Measurements from ENCODE around the gene PRKCQ. TPM values are rescaled to one million over a fixed set of nuclear protein-coding genes. Genes with fewer than 3 reads are reported as not detected.

Gene PRKCQ
- total RNA-seq, 3 donors from 2014 or later: 0.64 to 1.8 (median 0.98) TPM

DNA sequence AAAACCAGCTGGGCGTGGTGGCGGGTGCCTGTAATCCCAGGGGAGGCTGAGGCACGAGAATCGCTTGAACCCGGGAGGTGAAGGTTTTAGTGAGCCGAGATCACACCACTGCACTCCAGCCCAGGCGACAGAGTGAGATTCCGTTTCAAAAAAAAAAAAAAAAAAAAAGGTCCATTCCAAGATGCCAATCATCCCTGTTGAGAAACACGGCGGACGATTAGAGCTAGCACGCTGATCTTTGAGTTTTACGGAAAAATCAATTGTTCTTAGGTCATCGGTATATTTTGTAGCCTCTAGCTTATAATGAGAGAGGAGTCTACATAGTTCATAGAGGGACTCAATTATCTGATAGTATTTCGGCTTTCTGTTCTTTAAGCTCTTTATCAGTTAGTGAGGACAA lies 169.2 kb downstream of the PRKCQ start:
- H3K27ac ChIP-seq: peak overlapping the region; percentile 60 to 79
- H3K4me1 ChIP-seq: no peaks in the 10 kb centered on the region
- H3K9me3 ChIP-seq: no peaks in the 10 kb centered on the region
- intact Hi-C loops (cut with DNase I; ENCODE audit: low total_unique reads): loop anchor here (10.0 kb wide), 1 partner anchor 1124 kb away; no protein-coding TSS in a partner anchor
- no peaks in the 10 kb centered on the region for H3K36me3 ChIP-seq
- no peak overlapping the region for H3K4me3 ChIP-seq
- TF ChIP-seq POLR2AphosphoS5 (IDR thresholded peaks at IDR 0.05) (no peak), POLR2A (IDR thresholded peaks at IDR 0.05) (no peak)
- TF ChIP-seq, protein P1, sequence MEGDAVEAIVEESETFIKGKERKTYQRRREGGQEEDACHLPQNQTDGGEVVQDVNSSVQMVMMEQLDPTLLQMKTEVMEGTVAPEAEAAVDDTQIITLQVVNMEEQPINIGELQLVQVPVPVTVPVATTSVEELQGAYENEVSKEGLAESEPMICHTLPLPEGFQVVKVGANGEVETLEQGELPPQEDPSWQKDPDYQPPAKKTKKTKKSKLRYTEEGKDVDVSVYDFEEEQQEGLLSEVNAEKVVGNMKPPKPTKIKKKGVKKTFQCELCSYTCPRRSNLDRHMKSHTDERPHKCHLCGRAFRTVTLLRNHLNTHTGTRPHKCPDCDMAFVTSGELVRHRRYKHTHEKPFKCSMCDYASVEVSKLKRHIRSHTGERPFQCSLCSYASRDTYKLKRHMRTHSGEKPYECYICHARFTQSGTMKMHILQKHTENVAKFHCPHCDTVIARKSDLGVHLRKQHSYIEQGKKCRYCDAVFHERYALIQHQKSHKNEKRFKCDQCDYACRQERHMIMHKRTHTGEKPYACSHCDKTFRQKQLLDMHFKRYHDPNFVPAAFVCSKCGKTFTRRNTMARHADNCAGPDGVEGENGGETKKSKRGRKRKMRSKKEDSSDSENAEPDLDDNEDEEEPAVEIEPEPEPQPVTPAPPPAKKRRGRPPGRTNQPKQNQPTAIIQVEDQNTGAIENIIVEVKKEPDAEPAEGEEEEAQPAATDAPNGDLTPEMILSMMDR (IDR thresholded peaks at IDR 0.05): no peak
- DNase-seq (ENCODE audit: low spot score in 2 of 2): no peak
- no peaks in the 10 kb centered on the region for H3K27me3 ChIP-seq

DNA sequence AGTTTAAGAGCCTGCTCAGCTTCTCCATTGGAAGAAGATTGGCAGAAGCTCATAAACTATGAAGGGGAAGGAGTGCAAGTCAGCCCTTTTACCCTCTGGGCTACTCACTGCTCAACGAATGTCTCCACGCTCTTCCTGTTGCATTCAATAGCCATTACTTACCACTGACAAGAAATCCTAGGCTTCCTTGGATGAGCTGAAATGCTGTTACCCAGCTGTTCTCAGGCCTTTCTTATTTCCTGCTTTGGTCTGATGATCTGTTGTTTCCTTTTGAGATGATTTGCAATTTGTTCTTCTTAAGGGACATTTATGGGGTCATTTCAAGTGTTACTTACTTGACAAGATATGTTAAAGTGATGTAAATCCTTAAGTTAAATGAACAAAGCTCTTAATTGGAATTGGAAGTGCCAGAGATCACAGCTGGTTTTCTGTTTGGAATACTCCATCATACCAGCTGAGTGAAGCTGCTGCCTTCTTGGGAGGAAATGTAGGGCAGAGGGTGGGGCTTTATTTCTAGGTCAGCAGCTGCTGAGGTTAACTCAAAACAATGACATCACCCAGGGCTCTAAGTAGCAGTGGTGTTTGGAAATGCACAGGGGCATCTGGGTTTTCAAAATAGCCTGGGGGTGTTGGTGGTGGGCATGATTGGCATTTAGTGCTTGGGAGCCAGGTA lies 170.0 kb downstream of the PRKCQ start:
- H3K36me3 ChIP-seq: no peaks in the 10 kb centered on the region
- H3K27ac ChIP-seq: peak overlapping the region; percentile 60 to 79
- no peaks in the 10 kb centered on the region for H3K4me1 ChIP-seq
- H3K27me3 ChIP-seq: no peaks in the 10 kb centered on the region
- peak in 1 of 2 donors; percentile 27 for DNase-seq (ENCODE audit: low spot score in 2 of 2)
- H3K4me3 ChIP-seq: no peak overlapping the region
- no peaks in the 10 kb centered on the region for H3K9me3 ChIP-seq
- intact Hi-C loops (cut with DNase I; ENCODE audit: low total_unique reads): loop anchor here (10.0 kb wide), 2 partner anchors 205 to 1125 kb away; partner anchors contain the start of gene PFKFB3
- TF ChIP-seq, protein P1 (IDR thresholded peaks at IDR 0.05): no peak
- TF ChIP-seq POLR2AphosphoS5 (IDR thresholded peaks at IDR 0.05) (peak in 1 of 3 donors; percentile 13), POLR2A (IDR thresholded peaks at IDR 0.05) (no peak)

DNA sequence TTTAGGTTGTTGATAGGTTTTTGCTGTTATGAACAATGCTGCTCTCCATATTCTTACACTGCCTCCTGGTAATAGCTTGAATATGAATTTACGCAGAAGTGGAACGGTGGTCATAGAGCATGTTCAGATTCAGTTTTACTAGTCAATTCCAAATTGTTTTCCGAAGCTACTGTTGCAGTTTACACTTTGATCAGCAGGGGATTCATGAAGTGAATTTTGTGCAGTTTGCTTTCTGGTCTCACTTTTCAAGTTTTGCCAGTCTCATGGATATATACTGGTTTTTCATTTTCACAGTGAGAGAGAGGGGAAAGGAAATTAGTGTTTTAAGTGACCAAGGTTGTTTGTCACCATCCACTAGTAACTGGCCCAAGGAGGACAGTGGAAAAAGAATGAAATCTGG lies 171.3 kb downstream of the PRKCQ start:
- no peaks in the 10 kb centered on the region for H3K27me3 ChIP-seq
- no peak for TF ChIP-seq POLR2AphosphoS5 (IDR thresholded peaks at IDR 0.05)
- TF ChIP-seq, protein P1 (IDR thresholded peaks at IDR 0.05): no peak
- no peak for TF ChIP-seq POLR2A (IDR thresholded peaks at IDR 0.05)
- H3K4me3 ChIP-seq: no peak overlapping the region
- no peak for DNase-seq (ENCODE audit: low spot score in 2 of 2)
- H3K27ac ChIP-seq: no peak overlapping the region
- H3K9me3 ChIP-seq: no peaks in the 10 kb centered on the region
- no peaks in the 10 kb centered on the region for H3K4me1 ChIP-seq
- intact Hi-C loops (cut with DNase I; ENCODE audit: low total_unique reads): loop anchor here (10.0 kb wide), 1 partner anchor 204 kb away; the partner anchor contains the start of gene PFKFB3
- H3K36me3 ChIP-seq: no peaks in the 10 kb centered on the region

DNA sequence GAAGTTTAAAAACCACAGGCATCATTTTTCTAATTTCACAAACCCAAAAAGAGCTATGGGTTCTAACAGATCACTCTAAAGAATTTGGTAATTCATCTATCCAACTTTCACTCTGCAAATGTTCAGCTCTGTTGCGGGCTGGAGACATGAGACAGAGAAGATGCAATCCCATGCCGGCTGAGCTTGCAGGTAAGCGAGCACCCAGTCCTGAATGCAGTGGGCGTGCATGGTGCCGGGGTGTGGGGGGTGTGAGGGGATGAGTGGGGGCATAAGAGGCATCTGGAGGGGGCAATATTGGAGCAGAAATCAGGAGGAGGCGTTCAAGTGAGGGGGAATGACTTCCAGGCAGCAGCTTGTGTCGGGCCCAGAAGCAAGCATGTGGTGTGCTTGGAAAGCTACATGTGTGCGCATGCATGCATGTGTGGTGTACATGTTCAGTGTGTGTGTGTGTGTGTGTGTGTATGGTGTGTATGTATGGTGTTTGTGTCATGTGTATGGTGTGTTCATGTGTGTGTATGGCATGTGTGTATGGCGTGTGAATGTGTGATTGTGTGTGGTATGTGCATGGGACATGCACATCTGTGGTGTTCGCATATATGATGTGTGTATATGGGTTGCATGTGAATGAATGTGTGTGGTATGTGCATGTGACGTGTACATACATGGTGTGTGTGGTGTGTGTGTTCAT lies 172.9 kb downstream of the PRKCQ start:
- TF ChIP-seq, protein P1 (IDR thresholded peaks at IDR 0.05): no peak
- TF ChIP-seq POLR2A (IDR thresholded peaks at IDR 0.05): no peak
- no peak for TF ChIP-seq POLR2AphosphoS5 (IDR thresholded peaks at IDR 0.05)
- no peaks in the 10 kb centered on the region for H3K27me3 ChIP-seq
- no peak overlapping the region for H3K27ac ChIP-seq
- no peaks in the 10 kb centered on the region for H3K4me1 ChIP-seq
- H3K4me3 ChIP-seq: no peak overlapping the region
- intact Hi-C loops (cut with DNase I; ENCODE audit: low total_unique reads): loop anchor here (10.0 kb wide), 1 partner anchor 202 kb away; the partner anchor contains the start of gene PFKFB3
- no peaks in the 10 kb centered on the region for H3K36me3 ChIP-seq
- no peak for DNase-seq (ENCODE audit: low spot score in 2 of 2)
- no peaks in the 10 kb centered on the region for H3K9me3 ChIP-seq

All from breast epithelium (tissue), 4 donors.